Activated CD4-positive, CD25-positive, alpha-beta regulatory T cell treated with anti-CD3 and anti-CD28 coated beads, Interleukin-2, amount 50 U/mL, for 24 hours (primary cell): Measurements from ENCODE around the gene CPNE9.

ENCODE experiments used
- ATAC-seq, 2 donors: fragments of 150-1000 bp; cut with Tn5 transposase; one replicate each; pipeline ENCODE4 v1.10.0; 2021; ENCODE audit warnings: mild to moderate bottlenecking in 1 of 2, moderate library complexity in 1 of 2

CPNE9 gene

GRCh38 chr3:9717563-9717962, 13.9 kb downstream of the CPNE9 start:
- no peak for ATAC-seq

- no peak for ATAC-seq
Observed at GRCh38 chr3:9718118-9718517, 14.5 kb downstream of the CPNE9 start.

DNA sequence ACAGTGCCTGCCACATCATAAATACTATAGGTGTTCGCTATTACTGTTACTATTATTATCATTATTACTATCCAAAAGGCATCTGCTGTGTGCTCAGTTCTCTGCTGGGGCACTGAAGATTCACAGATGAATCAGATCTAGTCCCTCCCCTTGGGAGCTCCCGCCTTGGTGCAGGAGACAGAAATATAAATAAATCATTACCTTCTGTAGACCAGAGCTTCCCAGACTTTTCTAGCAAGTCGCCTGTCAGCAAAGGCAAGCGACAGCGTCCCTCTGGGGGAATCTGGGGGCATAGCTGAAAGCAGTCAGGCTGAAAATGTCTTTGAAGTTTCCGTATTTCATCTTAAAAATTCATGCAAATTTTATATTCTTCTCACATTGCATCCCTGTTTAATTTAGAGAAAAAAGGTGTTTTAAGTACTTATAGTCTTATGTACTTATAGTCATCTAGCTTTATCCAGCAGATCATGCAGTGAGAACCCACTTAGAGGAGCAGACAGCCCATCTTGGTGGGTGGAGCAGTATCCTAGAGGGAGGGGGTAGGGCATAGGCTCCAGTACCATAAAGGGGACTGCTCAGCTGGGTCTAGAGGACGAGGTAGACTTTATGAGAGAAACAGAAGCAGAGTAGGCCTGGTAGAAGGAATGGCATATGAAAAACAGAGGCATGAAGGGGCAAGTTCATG, 17.5 kb downstream of the CPNE9 start:
- no peak for ATAC-seq

GRCh38 chr3:9721700-9722060, 18.0 kb downstream of the CPNE9 start:
- ATAC-seq, result no peak

GRCh38 chr3:9725775-9726515, 22.3 kb downstream of the CPNE9 start:
- no peak for ATAC-seq

DNA sequence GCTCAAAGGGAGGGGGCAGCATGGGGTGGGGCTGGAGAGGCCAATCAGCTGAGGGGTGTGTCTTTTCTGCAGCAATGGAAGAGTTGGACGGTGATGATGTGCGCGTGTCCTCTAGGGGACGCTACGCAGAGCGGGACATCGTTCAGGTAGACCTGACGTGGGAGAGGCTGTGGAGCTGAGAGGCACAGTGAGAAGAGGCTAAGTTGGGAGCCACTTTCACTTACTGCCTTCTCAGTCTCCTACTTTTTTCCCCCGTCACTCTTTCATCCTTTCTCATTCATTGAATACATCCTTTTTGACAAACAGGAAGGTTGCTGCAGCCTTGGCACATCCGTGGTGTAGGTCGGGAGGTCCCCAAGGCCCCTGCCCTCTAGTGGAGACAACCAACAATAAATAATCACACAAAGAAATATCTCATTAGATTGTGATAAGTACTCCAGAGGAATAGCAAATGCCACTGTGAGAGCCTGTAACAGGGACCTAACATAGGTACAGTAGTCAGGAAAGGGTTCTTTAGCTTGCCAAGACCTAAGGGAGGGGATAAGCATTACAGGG, 23.5 kb downstream of the CPNE9 start:
- peak; percentile 7 to 12 for ATAC-seq

DNA sequence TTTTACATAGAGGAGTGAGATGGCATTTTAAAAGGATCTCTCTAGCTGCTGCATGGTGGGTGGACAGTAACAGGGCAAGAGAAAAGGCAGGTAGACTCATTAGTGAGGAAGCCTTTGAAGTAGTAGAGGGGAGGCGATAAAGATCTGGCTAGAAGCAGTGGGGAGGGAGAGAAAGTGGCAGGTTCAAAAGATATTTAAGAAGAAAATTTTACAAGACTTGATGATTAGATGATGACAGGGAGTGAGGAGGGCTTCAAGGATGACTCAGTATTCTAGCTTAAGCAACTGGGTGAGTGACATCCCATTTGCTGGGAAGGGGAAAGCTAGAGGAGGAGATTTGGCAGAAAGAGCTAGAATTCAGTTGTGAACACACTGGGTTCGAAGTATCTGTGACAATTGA, 24.1 kb downstream of the CPNE9 start:
- peak in 1 of 2 donors; percentile 1 for ATAC-seq

DNA sequence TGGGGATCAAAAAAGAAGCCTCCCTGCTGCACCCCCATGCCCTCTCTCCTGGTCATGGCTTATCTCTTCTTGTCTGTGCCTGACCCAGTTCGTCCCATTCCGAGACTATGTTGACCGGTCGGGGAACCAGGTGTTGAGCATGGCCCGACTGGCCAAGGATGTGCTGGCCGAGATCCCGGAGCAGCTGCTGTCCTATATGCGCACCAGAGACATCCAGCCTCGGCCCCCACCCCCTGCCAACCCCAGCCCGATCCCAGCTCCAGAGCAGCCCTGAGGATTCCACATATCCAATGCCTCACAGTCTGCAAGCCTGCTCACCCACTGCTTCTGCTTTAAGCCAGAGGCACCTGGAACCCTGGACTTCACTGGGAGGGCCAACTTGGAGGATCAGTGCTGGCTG, 25.8 kb downstream of the CPNE9 start:
- ATAC-seq, result no peak

DNA sequence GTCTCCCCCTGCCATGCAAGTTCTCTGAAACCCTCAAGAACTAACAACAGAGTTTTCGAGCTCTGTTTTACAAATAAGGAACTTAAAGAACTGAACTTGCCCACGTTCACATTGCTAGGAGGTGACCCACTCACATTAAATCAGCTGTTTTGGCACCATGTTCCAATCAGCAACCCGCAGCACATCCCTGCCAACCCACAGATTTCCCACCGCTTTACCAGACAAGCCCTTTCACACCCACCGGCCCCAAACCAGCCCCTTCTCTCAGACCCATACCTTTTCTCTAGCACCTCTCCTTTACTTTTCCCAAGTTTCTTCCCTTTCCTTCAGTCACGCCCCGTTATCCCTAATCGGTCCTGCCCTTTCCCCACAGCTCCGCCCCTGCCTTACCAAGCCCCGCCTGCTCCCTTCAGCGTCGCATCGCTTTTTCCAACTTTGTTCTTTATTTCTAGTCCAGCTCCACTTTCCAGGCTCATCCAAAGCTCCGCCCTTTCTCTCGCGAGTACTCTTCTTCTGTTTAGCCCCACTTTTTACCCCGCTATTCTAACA, 27.1 kb downstream of the CPNE9 start:
- peak; percentile 34 to 40 for ATAC-seq

GRCh38 chr3:9731206-9732079, 27.8 kb downstream of the CPNE9 start, which contains the start of gene BRPF1:
TSS of gene BRPF1 (plus strand) at chr3:9731735. CDS start at chr3:9734141, 2,406 bp downstream.
- peak; percentile 95 to 96 for ATAC-seq

DNA sequence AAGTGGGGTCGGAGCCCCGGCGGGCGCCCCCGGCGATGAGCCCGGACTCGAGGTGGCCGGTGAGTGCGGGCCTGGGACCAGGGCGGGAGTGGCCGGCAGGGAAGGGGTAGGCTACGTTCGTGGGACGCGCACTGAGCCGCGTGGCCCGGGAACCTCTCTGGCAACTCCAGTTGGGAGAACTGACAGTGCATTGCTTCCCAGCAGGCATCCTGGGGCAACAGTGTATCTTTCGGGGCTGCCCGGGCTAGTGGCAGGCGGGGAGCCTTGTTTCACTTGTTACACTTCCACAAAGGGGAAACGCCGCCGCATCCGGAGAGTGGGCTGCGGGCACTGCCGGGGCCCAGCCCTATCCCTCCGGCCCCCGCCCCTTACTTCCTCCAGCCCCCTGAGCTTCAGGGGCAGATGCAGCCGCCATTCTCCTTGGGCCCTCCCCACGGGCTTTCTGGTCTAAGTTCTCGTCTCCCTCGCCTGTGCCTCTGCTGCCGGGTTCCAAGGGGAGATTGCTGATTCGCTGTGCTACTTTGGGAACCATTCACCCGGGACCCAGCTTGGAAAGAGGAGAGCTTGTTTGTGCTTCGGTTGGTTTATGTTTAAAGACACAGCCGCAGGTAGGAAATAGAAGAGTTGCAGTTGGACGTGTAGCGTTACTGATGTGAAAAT, 28.6 kb downstream of the CPNE9 start:
- no peak for ATAC-seq

GRCh38 chr3:9732740-9733115, 29.1 kb downstream of the CPNE9 start:
- ATAC-seq, result no peak

GRCh38 chr3:9736831-9737230, 33.2 kb downstream of the CPNE9 start:
- ATAC-seq, result peak; percentile 45 to 50

DNA sequence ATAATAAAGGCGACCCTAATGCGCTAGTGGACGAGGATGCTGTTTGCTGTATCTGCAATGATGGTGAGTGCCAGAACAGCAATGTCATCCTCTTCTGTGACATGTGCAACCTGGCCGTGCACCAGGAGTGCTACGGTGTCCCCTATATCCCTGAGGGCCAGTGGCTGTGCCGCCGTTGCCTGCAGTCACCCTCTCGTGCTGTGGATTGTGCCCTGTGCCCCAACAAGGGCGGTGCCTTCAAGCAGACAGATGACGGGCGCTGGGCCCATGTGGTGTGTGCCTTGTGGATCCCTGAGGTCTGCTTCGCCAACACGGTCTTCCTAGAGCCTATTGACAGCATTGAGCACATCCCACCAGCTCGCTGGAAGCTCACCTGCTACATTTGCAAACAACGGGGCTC, 35.5 kb downstream of the CPNE9 start:
- ATAC-seq, result no peak

- ATAC-seq, result no peak
Observed at GRCh38 chr3:9742560-9742959, 38.9 kb downstream of the CPNE9 start.

GRCh38 chr3:9743548-9743947, 39.9 kb downstream of the CPNE9 start:
- no peak for ATAC-seq

GRCh38 chr3:9744162-9744561, 40.5 kb downstream of the CPNE9 start:
- ATAC-seq, result no peak

DNA sequence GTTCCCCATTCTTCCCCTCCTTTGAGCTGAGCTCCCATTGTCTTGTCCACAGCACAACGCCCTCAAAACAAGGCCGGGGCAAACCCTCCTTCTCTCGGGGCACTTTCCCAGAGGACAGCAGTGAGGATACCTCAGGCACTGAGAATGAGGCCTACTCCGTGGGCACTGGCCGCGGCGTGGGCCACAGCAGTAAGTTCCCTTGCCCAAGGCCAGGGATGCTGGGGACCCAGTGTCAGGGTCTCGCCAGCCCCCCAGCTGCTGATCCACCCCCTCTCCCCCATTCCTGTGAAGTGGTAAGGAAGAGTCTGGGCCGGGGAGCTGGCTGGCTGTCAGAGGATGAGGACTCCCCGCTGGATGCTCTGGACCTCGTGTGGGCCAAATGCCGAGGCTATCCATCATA, 41.9 kb downstream of the CPNE9 start:
- ATAC-seq, result no peak

- ATAC-seq, result no peak
Observed at GRCh38 chr3:9746330-9746729, 42.7 kb downstream of the CPNE9 start.

DNA sequence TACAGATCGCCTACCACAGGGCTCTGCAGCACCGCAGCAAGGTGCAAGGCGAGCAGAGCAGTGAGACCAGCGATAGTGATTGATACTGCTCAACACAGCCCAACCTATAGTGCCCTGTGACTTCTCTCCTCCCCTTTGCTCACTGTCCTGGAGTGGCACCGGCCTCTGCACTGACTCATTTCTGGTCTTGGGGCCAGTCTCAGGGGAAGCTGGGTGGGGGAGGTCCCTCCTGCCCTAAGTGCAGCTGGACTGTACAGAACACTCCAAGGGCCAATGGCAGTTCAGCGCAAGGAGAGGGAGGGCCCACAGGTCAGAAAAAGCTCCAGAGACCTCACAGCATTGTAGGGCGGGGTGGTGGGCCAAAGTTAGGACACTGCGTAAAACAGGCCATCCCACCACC, 43.6 kb downstream of the CPNE9 start:
- ATAC-seq, result no peak

DNA sequence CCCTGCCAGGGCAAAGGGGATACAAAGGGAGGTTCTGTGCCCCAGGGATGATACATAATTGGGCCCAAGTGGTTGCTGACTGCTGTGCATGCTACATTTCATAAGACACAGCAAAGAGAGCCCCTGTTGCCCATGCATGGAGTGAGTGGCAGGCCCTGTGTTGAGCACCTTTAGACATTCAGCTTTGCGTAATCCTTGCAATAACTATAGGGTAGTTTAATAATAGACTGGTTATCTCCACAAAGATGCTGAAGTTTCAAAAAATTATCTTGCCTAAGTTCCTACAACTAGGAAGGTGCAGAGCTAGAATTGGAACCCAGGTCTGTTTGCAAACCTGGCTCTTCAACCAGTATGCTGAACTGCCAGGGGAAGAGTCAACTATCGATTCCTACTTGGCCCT, 44.4 kb downstream of the CPNE9 start:
- ATAC-seq, result no peak

DNA sequence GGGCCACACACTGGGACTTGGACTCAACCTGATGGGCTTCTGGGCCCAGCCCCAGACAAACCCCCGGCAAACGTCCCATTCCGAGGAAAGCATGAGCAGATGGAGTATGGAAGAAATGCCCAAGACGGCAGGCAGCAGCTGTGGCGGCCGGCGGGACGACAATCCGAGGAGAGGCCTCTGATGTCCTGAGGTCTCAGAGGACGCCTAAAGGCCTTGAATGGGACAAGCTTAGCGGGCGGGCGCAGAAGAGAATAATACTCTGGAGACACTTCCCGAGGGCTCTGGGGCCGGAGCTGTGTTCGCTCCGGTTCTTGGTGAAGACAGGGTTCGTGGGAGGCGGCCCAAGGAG, 45.6 kb downstream of the CPNE9 start:
- ATAC-seq, result no peak
